GM12878 (cell line): ENCODE data around the gene ANXA3. TPM values are rescaled to one million over a fixed set of nuclear protein-coding genes. Genes with fewer than 3 reads are reported as not detected.

ENCODE experiments used
- BMI1 ChIP-seq: fragments of 450-650 bp; IDR thresholded peaks from 2 replicates; pipeline ENCODE4 v1.6.1; 2016; ENCODE audit warnings: mild to moderate bottlenecking, moderate library complexity, borderline replicate concordance
- CUX1 ChIP-seq: IDR thresholded peaks from 2 replicates; pipeline ENCODE4 v1.6.1; 2012; ENCODE audit warnings: improper control_type of control experiment, low read depth, low read length; ENCODE audit not compliant: insufficient replicate concordance
- DPF2 ChIP-seq: fragments of 450-650 bp; IDR thresholded peaks from 2 replicates; pipeline ENCODE4 v1.6.1; 2017; ENCODE audit warnings: mild to moderate bottlenecking
- HSF1 ChIP-seq: fragments of 150-350 bp; IDR thresholded peaks from 2 replicates; pipeline ENCODE4 v1.6.1; 2014; ENCODE audit warnings: mild to moderate bottlenecking, low read depth, low read length
- KLF5 ChIP-seq: fragments of 450-650 bp; IDR thresholded peaks from 2 replicates; pipeline ENCODE4 v1.6.1; 2014; ENCODE audit warnings: mild to moderate bottlenecking; ENCODE audit not compliant: partially characterized antibody
- MAX ChIP-seq: IDR thresholded peaks from 2 replicates; pipeline ENCODE4 v1.6.1; 2012; ENCODE audit warnings: low read depth, low read length, improper control_type of control experiment
- NFIC ChIP-seq: IDR thresholded peaks from 2 replicates; pipeline ENCODE4 v1.6.1; 2012; ENCODE audit warnings: low read depth, mild to moderate bottlenecking, inconsistent platforms, low read length, moderate library complexity
- NFYB ChIP-seq: IDR thresholded peaks from 2 replicates; pipeline ENCODE4 v1.6.1; 2011; ENCODE audit warnings: low read depth, mild to moderate bottlenecking, low read length, improper control_type of control experiment, moderate library complexity; ENCODE audit not compliant: insufficient read depth
- POLR2AphosphoS2 ChIP-seq: IDR thresholded peaks from 2 replicates; pipeline ENCODE4 v1.6.1; 2011; ENCODE audit warnings: low read depth, mild to moderate bottlenecking, low read length, improper control_type of control experiment, moderate library complexity
- SMAD1 ChIP-seq: fragments of 450-650 bp; IDR thresholded peaks from 2 replicates; pipeline ENCODE4 v1.6.1; 2018; ENCODE audit warnings: mild to moderate bottlenecking, low read depth; ENCODE audit not compliant: partially characterized antibody
- SUPT20H ChIP-seq: IDR thresholded peaks from 2 replicates; pipeline ENCODE4 v1.6.1; 2011; ENCODE audit warnings: low read depth, mild to moderate bottlenecking, low read length, moderate library complexity, borderline replicate concordance; ENCODE audit not compliant: control insufficient read depth
- YY1 ChIP-seq: IDR thresholded peaks from 2 replicates; pipeline ENCODE4 v1.6.1; 2011; ENCODE audit warnings: low read depth, mild to moderate bottlenecking, low read length
- ZBED1 ChIP-seq: IDR thresholded peaks from 2 replicates; pipeline ENCODE4 v1.6.1; 2016; ENCODE audit warnings: borderline replicate concordance
- ZNF217 ChIP-seq: fragments of 450-650 bp; IDR thresholded peaks from 2 replicates; pipeline ENCODE4 v1.6.1; 2017; ENCODE audit warnings: antibody characterized with exemption, mild to moderate bottlenecking
- polyA plus RNA-seq, 11 experiments: library from polyadenylated mRNA; depleted of rRNA in 4 of 11; unstranded in 6 of 11; stranded (reverse) in 5 of 11; fragments of >200 nt; fragmentation: Nextera tagmentation in 4 of 11; fragmentation: Illumina TruSeq in 1 of 11; extraction: Ambion mirVana in 4 of 11; extraction: Trizol in 1 of 11; gene quantifications; 1 replicate in 1 of 11; 2 replicates in 10 of 11; pipeline versions ENCODE4 v1.2.1 to v1.2.3, GENCODE V29; 2011 to 2016; ENCODE audit warnings: inconsistent platforms in 2 of 11, missing spikeins in 2 of 11, low read depth in 1 of 11
- total RNA-seq, 4 experiments: library from RNA; depleted of rRNA in 3 of 4; stranded (reverse); fragments of >200 nt in 3 of 4; fragmentation: Illumina TruSeq in 1 of 4; extraction: Trizol in 1 of 4; gene quantifications; 2 replicates each; pipeline versions ENCODE4 v1.2.1 to v1.2.3, GENCODE V29; 2013 to 2021
- TF ChIP-seq, protein P1 (sequence below): fragments of 450-650 bp; IDR thresholded peaks from 2 replicates; pipeline ENCODE4 v1.6.1; 2017; ENCODE audit warnings: borderline replicate concordance
- TF ChIP-seq, protein P2 (sequence below): IDR thresholded peaks from 2 replicates; pipeline ENCODE4 v1.6.1; 2011; ENCODE audit warnings: mild to moderate bottlenecking, low read depth, low read length, moderate library complexity; ENCODE audit not compliant: insufficient replicate concordance
- TF ChIP-seq, protein P3 (sequence below): fragments of 450-650 bp; IDR thresholded peaks from 2 replicates; pipeline ENCODE4 v1.6.1; 2017; ENCODE audit warnings: mild to moderate bottlenecking

The ANXA3 gene
- total and polyA plus RNA-seq, 10 of the 15 experiments (the other 5 are each of a cell fraction or from before 2014, with no cell fraction given) = 0.28 to 14.7 (median 0.91) TPM

DNA sequence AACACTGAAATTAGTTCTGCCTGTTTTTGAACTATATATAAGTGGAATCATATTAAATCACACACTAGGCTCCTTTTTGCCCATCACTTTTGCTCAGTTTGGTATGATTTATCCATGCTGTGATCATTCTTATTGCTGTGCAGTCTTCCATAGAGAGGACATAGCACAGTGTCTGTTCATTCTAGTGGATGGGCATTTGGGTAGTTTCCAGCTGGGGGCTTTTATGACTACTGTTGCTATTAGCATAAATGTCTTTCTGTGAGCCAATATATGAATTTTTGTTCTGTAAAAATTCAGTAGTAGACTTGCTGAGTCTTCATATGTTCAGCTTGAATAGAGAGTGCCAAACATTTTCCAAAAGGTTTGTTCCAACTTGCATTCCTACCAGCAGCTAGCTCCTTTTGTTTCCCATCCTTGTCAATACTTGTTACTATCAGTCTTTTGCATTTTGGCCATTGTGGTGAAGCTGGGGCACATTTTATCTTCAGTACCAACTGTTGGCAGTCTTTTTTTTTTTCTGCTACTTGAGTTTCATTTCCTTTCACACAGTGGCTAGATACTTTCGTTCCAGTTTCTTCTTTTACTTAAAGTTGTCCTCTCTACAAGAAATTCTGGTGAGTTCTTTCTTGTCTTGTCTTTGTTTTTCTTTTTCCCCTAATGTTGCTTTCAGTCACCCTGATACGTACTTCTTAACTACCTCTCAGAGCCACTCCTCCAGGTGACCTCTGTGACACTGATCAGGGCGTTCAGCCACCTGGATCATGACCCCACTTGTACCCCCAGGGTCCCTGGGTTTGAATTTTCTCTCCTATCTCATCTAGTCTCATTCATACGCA, 87.0 kb downstream of the ANXA3 start (continued):
- TF ChIP-seq, protein P1, sequence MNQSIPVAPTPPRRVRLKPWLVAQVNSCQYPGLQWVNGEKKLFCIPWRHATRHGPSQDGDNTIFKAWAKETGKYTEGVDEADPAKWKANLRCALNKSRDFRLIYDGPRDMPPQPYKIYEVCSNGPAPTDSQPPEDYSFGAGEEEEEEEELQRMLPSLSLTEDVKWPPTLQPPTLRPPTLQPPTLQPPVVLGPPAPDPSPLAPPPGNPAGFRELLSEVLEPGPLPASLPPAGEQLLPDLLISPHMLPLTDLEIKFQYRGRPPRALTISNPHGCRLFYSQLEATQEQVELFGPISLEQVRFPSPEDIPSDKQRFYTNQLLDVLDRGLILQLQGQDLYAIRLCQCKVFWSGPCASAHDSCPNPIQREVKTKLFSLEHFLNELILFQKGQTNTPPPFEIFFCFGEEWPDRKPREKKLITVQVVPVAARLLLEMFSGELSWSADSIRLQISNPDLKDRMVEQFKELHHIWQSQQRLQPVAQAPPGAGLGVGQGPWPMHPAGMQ = no peak
- TF ChIP-seq YY1 (no peak), ZNF217 (0 out of 2 replicates have a peak, but pooled peaks have one; percentile 64), MAX (no peak), POLR2AphosphoS2 (no peak), ZBED1 (0 out of 2 replicates have a peak, but pooled peaks have one; percentile 37), NFYB (no peak), SMAD1 (no peak), SUPT20H (no peak), BMI1 (peak; percentile 48; the same call in 1 of the 2 replicates), CUX1 (peak; percentile 17), HSF1 (no peak), KLF5 (no peak), DPF2 (peak; percentile 50; the same call in 1 of the 2 replicates), NFIC (peak; percentile 61; the same call in 1 of the 2 replicates)
- TF ChIP-seq, protein P2, sequence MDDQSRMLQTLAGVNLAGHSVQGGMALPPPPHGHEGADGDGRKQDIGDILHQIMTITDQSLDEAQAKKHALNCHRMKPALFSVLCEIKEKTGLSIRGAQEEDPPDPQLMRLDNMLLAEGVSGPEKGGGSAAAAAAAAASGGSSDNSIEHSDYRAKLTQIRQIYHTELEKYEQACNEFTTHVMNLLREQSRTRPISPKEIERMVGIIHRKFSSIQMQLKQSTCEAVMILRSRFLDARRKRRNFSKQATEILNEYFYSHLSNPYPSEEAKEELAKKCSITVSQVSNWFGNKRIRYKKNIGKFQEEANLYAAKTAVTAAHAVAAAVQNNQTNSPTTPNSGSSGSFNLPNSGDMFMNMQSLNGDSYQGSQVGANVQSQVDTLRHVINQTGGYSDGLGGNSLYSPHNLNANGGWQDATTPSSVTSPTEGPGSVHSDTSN = no peak
- TF ChIP-seq, protein P3, sequence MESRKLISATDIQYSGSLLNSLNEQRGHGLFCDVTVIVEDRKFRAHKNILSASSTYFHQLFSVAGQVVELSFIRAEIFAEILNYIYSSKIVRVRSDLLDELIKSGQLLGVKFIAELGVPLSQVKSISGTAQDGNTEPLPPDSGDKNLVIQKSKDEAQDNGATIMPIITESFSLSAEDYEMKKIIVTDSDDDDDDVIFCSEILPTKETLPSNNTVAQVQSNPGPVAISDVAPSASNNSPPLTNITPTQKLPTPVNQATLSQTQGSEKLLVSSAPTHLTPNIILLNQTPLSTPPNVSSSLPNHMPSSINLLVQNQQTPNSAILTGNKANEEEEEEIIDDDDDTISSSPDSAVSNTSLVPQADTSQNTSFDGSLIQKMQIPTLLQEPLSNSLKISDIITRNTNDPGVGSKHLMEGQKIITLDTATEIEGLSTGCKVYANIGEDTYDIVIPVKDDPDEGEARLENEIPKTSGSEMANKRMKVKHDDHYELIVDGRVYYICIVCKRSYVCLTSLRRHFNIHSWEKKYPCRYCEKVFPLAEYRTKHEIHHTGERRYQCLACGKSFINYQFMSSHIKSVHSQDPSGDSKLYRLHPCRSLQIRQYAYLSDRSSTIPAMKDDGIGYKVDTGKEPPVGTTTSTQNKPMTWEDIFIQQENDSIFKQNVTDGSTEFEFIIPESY = no peak
